Activated naive CD8-positive, alpha-beta T cell treated with anti-CD3 and anti-CD28 coated beads, Interleukin-2, amount 10 ng/mL, durations not matched to agents 7 days and 5 days (primary cell): ENCODE data around the gene MUS81. TPM values are rescaled to one million over a fixed set of nuclear protein-coding genes. Genes with fewer than 3 reads are reported as not detected.
A peak's percentile ranks its signal among the peaks of the same experiment; 100 is the strongest.

Experiments used
- ATAC-seq: fragments of 150-1000 bp; cut with Tn5 transposase; one replicate; pipeline ENCODE4 v1.10.0; 2021; ENCODE audit warnings: low read depth, moderate library complexity
- POLR2A ChIA-PET: fragments of 350-600 bp; sonication (Branson Sonifier 250); formaldehyde crosslinking; loops from one replicate; lab custom pipeline; 2021; ENCODE audit warnings: antibody characterized with exemption; lab: Charles Lee
- DNase-seq: peaks from one replicate; pipeline ENCODE4 v3.0.0; 2021
- H3K27ac Mint-ChIP-seq: one replicate; pipeline ENCODE4 v1.8.0; 2022; ENCODE audit warnings: mild to moderate bottlenecking, mixed read lengths
- H3K27me3 Mint-ChIP-seq: one replicate; pipeline ENCODE4 v1.8.0; 2022; ENCODE audit warnings: mild to moderate bottlenecking, moderate library complexity, mixed read lengths
- H3K36me3 Mint-ChIP-seq: one replicate; pipeline ENCODE4 v1.8.0; 2021; ENCODE audit warnings: mild to moderate bottlenecking, mixed read lengths
- H3K4me1 Mint-ChIP-seq: one replicate; pipeline ENCODE4 v1.8.0; 2021; ENCODE audit warnings: mixed read lengths
- H3K4me3 Mint-ChIP-seq: one replicate; pipeline ENCODE4 v1.8.0; 2022; ENCODE audit warnings: mild to moderate bottlenecking, moderate library complexity, mixed read lengths
- H3K9me3 Mint-ChIP-seq: one replicate; pipeline ENCODE4 v1.8.0; 2021; ENCODE audit warnings: mixed read lengths
- total RNA-seq, 2 experiments: library from RNA; stranded (reverse); gene quantifications; one replicate each; pipeline ENCODE4 v1.2.3, GENCODE V29; 2021

Gene MUS81
- total RNA-seq, 2 experiments from 2014 or later: 102 to 110 TPM

DNA sequence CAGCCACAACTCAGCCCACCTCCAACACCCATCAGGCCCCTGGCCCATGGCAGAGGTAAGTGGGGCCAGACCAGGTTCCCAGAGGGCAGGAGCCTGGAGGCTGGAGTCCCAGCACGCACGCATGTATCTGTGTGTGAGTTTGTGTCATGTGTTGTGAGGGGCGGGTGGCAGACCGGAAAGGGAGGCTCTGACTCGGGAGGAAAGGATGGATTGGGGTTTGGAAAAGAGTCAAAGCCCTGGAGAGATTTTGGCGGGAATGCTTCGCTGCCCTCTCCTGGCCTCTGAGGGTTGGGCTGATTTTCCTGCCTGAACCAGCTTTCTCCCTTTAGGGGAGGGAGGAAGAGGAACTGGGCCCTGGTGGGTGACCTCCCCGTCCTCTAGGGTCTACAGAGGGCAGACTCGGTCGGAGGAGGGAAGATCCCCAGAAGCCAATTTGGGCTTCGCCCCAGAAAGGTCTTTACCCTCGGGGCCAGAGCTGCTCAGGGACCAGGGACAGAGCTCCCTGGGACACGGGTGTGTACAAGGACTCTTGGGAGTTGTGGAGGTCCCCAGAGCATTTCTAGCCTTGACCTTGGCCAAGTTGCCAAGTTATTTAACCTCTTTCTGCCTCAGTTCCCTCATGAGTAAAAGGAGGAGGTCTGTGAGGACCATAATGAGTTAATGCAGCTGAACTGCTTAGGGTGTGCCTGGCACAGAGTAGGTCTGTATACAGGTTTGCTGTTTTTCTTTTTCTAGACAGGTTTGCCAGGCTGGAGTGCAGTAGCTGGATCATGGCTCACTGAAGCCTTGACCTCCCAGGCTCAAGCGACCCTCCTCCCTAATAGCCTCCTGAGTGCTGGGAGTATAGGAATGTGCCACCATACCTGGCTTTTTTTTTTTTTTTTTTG, 51.7 kb downstream of the MUS81 start:
- peaks cover 24% of the 10 kb centered on the region for H3K4me1 Mint-ChIP-seq
- DNase-seq (no peak), ATAC-seq (no peak)
- peaks cover 2% of the 10 kb centered on the region for H3K27me3 Mint-ChIP-seq
- POLR2A ChIA-PET: interaction anchor here (0.8 to 2.4 kb wide), 7 partner anchors 16 to 200 kb away, joined by 3 to 10 read pairs (median 3); partner anchors contain the start of gene CCDC85B
- peaks cover 4% of the 10 kb centered on the region for H3K36me3 Mint-ChIP-seq
- H3K4me3 Mint-ChIP-seq: peak overlapping the region; percentile 16
- no peaks in the 10 kb centered on the region for H3K9me3 Mint-ChIP-seq
- H3K27ac Mint-ChIP-seq: peak overlapping the region; percentile 0

DNA sequence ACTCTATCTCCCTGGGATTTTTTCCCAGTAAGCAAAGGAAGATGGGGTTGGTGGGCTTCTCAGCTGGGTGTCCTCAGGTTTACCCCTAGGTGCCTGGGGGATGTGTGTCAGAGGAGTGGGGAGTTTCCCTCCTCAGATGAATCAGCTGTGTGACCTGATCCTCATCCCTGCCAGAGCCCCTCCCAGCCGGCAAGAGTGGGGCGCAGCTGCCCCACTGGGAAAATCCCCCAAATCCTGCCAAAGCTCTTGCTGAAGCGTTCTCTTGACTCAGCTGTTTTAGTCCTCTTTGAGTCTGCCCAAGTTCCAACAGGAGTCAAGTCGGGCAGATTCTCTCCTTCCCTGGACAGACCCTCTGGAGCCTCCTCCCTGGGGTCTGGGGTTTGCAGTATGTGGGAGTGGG, 52.6 kb downstream of the MUS81 start:
- H3K4me3 Mint-ChIP-seq: no peak overlapping the region
- no peak for ATAC-seq
- H3K27me3 Mint-ChIP-seq: peaks cover 2% of the 10 kb centered on the region
- no peak for DNase-seq
- H3K4me1 Mint-ChIP-seq: peaks cover 28% of the 10 kb centered on the region
- POLR2A ChIA-PET: interaction anchor here (2.4 kb wide), 1 partner anchor 22 kb away, joined by 10 read pairs; the partner anchor contains the start of gene CCDC85B
- no peak overlapping the region for H3K27ac Mint-ChIP-seq
- H3K9me3 Mint-ChIP-seq: no peaks in the 10 kb centered on the region
- H3K36me3 Mint-ChIP-seq: peaks cover 8% of the 10 kb centered on the region

DNA sequence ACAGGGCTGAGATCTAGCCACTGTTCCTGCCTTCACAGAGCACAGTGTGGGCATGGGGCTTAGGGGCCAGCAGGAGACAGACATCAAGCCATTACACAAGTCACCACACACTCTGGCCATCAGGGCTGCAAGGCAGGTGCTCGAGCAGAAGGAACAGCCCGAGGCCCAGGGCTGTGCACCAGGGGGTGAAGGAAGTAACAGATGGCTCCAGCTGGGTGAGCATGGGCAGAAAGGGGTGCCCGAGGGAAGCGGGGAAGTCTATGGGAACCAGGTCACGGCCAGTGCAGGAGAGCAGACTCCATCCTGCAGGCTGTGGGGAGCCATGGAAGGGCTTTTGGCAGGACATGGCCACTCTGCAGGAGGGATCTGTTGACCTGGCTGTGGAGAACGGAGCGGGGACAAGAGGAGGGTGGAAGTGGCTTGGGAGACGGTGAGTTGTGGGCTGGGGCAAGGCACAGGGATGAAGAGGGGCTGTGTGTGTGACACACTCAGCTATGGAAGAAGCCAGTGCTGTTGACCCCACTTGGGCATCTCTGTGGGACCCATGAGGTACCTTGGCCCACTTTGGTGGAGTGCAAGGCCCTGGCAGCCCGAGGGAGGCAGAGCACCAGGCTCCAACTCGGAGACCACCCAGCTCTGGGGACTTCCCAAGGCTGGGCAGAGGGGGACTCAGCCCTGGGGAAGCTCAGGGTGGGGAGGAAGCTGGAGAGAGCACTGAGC, 55.0 kb downstream of the MUS81 start:
- POLR2A ChIA-PET: interaction anchor here (0.8 to 1.3 kb wide), 3 partner anchors 13 to 25 kb away, joined by 3 read pairs; partner anchors contain the start of gene CCDC85B
- peak overlapping the region; percentile 33 for H3K27ac Mint-ChIP-seq
- DNase-seq: no peak
- H3K27me3 Mint-ChIP-seq: peaks cover 2% of the 10 kb centered on the region
- H3K9me3 Mint-ChIP-seq: no peaks in the 10 kb centered on the region
- H3K36me3 Mint-ChIP-seq: peaks cover 12% of the 10 kb centered on the region
- ATAC-seq: no peak
- no peak overlapping the region for H3K4me3 Mint-ChIP-seq
- H3K4me1 Mint-ChIP-seq: peaks cover 21% of the 10 kb centered on the region

GRCh38 chr11:65915821-65916251, 55.6 kb downstream of the MUS81 start:
- H3K27me3 Mint-ChIP-seq: peaks cover 2% of the 10 kb centered on the region

More at GRCh38 chr11:65915821-65916251, 55.6 kb downstream of the MUS81 start:
- ATAC-seq: no peak
- Mint-ChIP-seq H3K27ac (no peak overlapping the region), H3K4me1 (peaks cover 21% of the 10 kb centered on the region), H3K36me3 (peaks cover 12% of the 10 kb centered on the region), H3K9me3 (no peaks in the 10 kb centered on the region), H3K4me3 (no peak overlapping the region)
- POLR2A ChIA-PET: interaction anchor here (1.3 kb wide), 1 partner anchor 22 kb away, joined by 3 read pairs; no protein-coding TSS in a partner anchor
- no peak for DNase-seq

Other genes with a start within 250 kb of the MUS81 start
- 10 to 100 TPM; 69.9 to 73.1 TPM for gene MAP3K11, start 246.2 kb upstream of the MUS81 start, total RNA-seq
- gene PCNX3, start 244.7 kb upstream of the MUS81 start, total RNA-seq: 10 to 100 TPM; 57.2 to 60.2 TPM
- gene SIPA1, start 222.3 kb upstream of the MUS81 start, total RNA-seq: 100 to 1,000 TPM; 245 to 266 TPM
- 100 to 1,000 TPM; 112 to 117 TPM for gene RELA, start 197.5 kb upstream of the MUS81 start, total RNA-seq
- gene KAT5, start 148.2 kb upstream of the MUS81 start, total RNA-seq: 10 to 100 TPM; 75.6 to 82.6 TPM
- gene RNASEH2C, start 139.6 kb upstream of the MUS81 start, total RNA-seq: 10 to 100 TPM; 74.8 to 84.2 TPM
- gene AP5B1, start 79.5 kb upstream of the MUS81 start, total RNA-seq: 10 to 100 TPM; 27.9 to 29.0 TPM
- gene OVOL1, start 73.4 kb upstream of the MUS81 start, total RNA-seq: under 1 TPM; 0.14 to 0.17 TPM
- gene SNX32, start 26.5 kb upstream of the MUS81 start, total RNA-seq: 1 to 10 TPM; 2.6 to 3.6 TPM
- gene CFL1, start 2.3 kb upstream of the MUS81 start, total RNA-seq: 1,000 to 10,000 TPM; 1,357 to 1,424 TPM
- gene EFEMP2, start 12.4 kb downstream of the MUS81 start, total RNA-seq: 10 to 100 TPM; 15.3 to 20.0 TPM
- gene CTSW, start 19.4 kb downstream of the MUS81 start, total RNA-seq: 100 to 1,000 TPM; 161 to 175 TPM
- gene FIBP, start 28.0 kb downstream of the MUS81 start, total RNA-seq: 10 to 100 TPM; 78.2 to 82.9 TPM
- gene CCDC85B, start 30.2 kb downstream of the MUS81 start, total RNA-seq: 10 to 100 TPM; 59.8 to 66.3 TPM
- gene FOSL1, start 40.0 kb downstream of the MUS81 start, total RNA-seq: 1 to 10 TPM; 1.9 to 2.0 TPM
- gene C11orf68, start 58.6 kb downstream of the MUS81 start, total RNA-seq: 10 to 100 TPM; 39.8 to 42.8 TPM
- gene DRAP1, start 59.0 kb downstream of the MUS81 start, total RNA-seq: 100 to 1,000 TPM; 225 to 259 TPM
- not detected for gene TSGA10IP, start 85.0 kb downstream of the MUS81 start, total RNA-seq
- gene SART1, start 101.3 kb downstream of the MUS81 start, total RNA-seq: 10 to 100 TPM; 79.3 to 83.5 TPM
- gene EIF1AD, start 141.7 kb downstream of the MUS81 start, total RNA-seq: 10 to 100 TPM; 53.4 to 57.5 TPM
- gene BANF1, start 142.1 kb downstream of the MUS81 start, total RNA-seq: 100 to 1,000 TPM; 183 to 187 TPM
- gene CST6, start 151.6 kb downstream of the MUS81 start, total RNA-seq: not detected
- not detected for gene CATSPER1, start 166.0 kb downstream of the MUS81 start, total RNA-seq
- gene GAL3ST3, start 188.7 kb downstream of the MUS81 start, total RNA-seq: under 1 TPM; 0.14 to 0.44 TPM
- gene SF3B2, start 191.9 kb downstream of the MUS81 start, total RNA-seq: 100 to 1,000 TPM; 231 to 246 TPM
- 100 to 1,000 TPM; 138 to 162 TPM for gene PACS1, start 209.8 kb downstream of the MUS81 start, total RNA-seq